GM15510 (cell line): ENCODE measurements around the gene SLC25A25.

Experiments used
- POLR2A ChIP-seq: IDR thresholded peaks from 3 replicates; pipeline ENCODE4 v1.6.1; 2011; ENCODE audit warnings: borderline replicate concordance; ENCODE audit not compliant: insufficient read length; ENCODE audit errors: extremely low read depth

SLC25A25 gene

GRCh38 chr9:128136816-128137793, 69.1 kb downstream of the SLC25A25 start:
- no peak for TF ChIP-seq POLR2A

- no peak for TF ChIP-seq POLR2A
Measured at GRCh38 chr9:128138001-128138400, 70.0 kb downstream of the SLC25A25 start.

- TF ChIP-seq POLR2A = no peak
Measured at GRCh38 chr9:128139621-128140020, 71.6 kb downstream of the SLC25A25 start.

- TF ChIP-seq POLR2A = no peak
Measured at GRCh38 chr9:128141604-128142003, 73.6 kb downstream of the SLC25A25 start.

- no peak for TF ChIP-seq POLR2A
Measured at GRCh38 chr9:128142061-128142460, 74.0 kb downstream of the SLC25A25 start.

- no peak for TF ChIP-seq POLR2A
Measured at GRCh38 chr9:128142596-128142995, 74.6 kb downstream of the SLC25A25 start.

GRCh38 chr9:128143525-128144238, 75.7 kb downstream of the SLC25A25 start:
- TF ChIP-seq POLR2A = no peak

GRCh38 chr9:128144239-128145181, 76.5 kb downstream of the SLC25A25 start:
- no peak for TF ChIP-seq POLR2A

- no peak for TF ChIP-seq POLR2A
Measured at GRCh38 chr9:128145536-128145935, 77.5 kb downstream of the SLC25A25 start.

- no peak for TF ChIP-seq POLR2A
Measured at GRCh38 chr9:128145951-128146351, 77.9 kb downstream of the SLC25A25 start.

- no peak for TF ChIP-seq POLR2A
Measured at GRCh38 chr9:128146591-128147120, 78.6 kb downstream of the SLC25A25 start.

GRCh38 chr9:128148509-128149000, 80.5 kb downstream of the SLC25A25 start:
- TF ChIP-seq POLR2A = no peak

GRCh38 chr9:128149001-128149701, 81.1 kb downstream of the SLC25A25 start, which contains the start of gene LCN2:
Gene LCN2, plus strand, starts transcription at chr9:128149453. Its CDS starts 73 bp downstream, at chr9:128149526.
- no peak for TF ChIP-seq POLR2A
